ENCODE data around the gene PLAC1.

DNA sequence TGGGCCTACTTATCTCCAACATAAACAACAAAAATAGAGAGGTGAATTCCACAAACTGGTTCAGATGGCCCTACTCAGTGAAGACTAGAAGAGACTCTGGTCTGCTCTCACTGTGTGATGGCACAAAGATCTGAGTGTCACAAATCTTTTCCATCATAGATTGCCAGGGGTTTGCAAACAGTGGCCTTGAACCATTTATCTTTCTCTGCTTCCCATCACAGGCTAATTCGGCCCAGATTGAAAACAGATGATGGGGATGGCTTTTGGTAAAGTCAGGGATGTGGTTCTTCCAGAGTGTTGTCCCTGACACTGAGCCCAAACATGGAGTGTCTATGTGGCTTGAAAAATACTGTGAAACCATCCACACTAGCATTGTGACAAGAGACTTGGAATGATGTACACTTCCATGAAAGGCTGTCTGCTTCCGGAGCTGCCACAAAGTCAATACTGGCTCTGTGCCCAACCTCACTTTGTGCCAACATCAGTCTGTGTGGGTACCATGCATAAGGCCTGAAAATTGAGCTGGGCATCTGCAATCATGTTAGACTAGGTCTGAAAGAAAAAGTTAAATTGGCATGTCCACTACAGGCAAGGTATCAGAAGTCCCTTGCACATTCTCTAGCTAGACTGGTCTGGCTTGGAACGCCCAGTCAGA is 25.2 kb upstream of the PLAC1 start:
- TF ChIP-seq EZH2 (IDR thresholded peaks at IDR 0.05): no peak
- no peak for TF ChIP-seq POLR2AphosphoS5 (IDR thresholded peaks at IDR 0.05; ENCODE audit: borderline replicate concordance, low read depth, low read length)
- no peak for TF ChIP-seq FOXP2 (optimal IDR thresholded peaks at IDR 0.05; ENCODE audit: control extremely low read depth, extremely low read length, insufficient read depth)

Data from SK-N-MC (cell line).